GM18526 (cell line): Measurements from ENCODE around the gene VSNL1.

Source experiments
- POLR2A ChIP-seq: IDR thresholded peaks from 3 replicates; pipeline ENCODE4 v1.6.1; 2011; ENCODE audit not compliant: insufficient read length; ENCODE audit errors: extremely low read depth

VSNL1 gene

GRCh38 chr2:17557596-17557995 is 17.1 kb downstream of the VSNL1 start:
- no peak for TF ChIP-seq POLR2A

GRCh38 chr2:17558053-17558452 is 17.6 kb downstream of the VSNL1 start:
- TF ChIP-seq POLR2A: no peak

- no peak for TF ChIP-seq POLR2A
Measured at GRCh38 chr2:17558878-17559277, 18.4 kb downstream of the VSNL1 start.

- no peak for TF ChIP-seq POLR2A
Measured at GRCh38 chr2:17571681-17572080, 31.2 kb downstream of the VSNL1 start.

- no peak for TF ChIP-seq POLR2A
Measured at GRCh38 chr2:17573085-17573803, 32.7 kb downstream of the VSNL1 start.

GRCh38 chr2:17573804-17574175 is 33.3 kb downstream of the VSNL1 start:
- no peak for TF ChIP-seq POLR2A

GRCh38 chr2:17574406-17575073 is 34.0 kb downstream of the VSNL1 start:
- no peak for TF ChIP-seq POLR2A

GRCh38 chr2:17576802-17577201 is 36.3 kb downstream of the VSNL1 start:
- TF ChIP-seq POLR2A: no peak

GRCh38 chr2:17578466-17578928 is 38.0 kb downstream of the VSNL1 start:
- TF ChIP-seq POLR2A: no peak

GRCh38 chr2:17579605-17580318 is 39.3 kb downstream of the VSNL1 start:
- TF ChIP-seq POLR2A: no peak

- TF ChIP-seq POLR2A: no peak
Measured at GRCh38 chr2:17580319-17580715, 39.8 kb downstream of the VSNL1 start.

- no peak for TF ChIP-seq POLR2A
Measured at GRCh38 chr2:17581831-17582230, 41.3 kb downstream of the VSNL1 start.

- no peak for TF ChIP-seq POLR2A
Measured at GRCh38 chr2:17583166-17583565, 42.7 kb downstream of the VSNL1 start.

- no peak for TF ChIP-seq POLR2A
Measured at GRCh38 chr2:17583646-17584045, 43.1 kb downstream of the VSNL1 start.

GRCh38 chr2:17584689-17585088 is 44.2 kb downstream of the VSNL1 start:
- no peak for TF ChIP-seq POLR2A

GRCh38 chr2:17587469-17587868 is 47.0 kb downstream of the VSNL1 start:
- no peak for TF ChIP-seq POLR2A
